HG03442 (cell line): Measurements from ENCODE around the gene BAIAP3.

Experiments used
- ATAC-seq: cut with Tn5 transposase; IDR thresholded peaks from one replicate; pipeline ENCODE4 v1.9.1; 2021; ENCODE audit warnings: mild to moderate bottlenecking, moderate library complexity; ENCODE audit not compliant: unreplicated experiment

BAIAP3 gene

GRCh38 chr16:1381612-1382406 lies 48.4 kb downstream of the BAIAP3 start:
- no peak for ATAC-seq

GRCh38 chr16:1383556-1383955 lies 50.1 kb downstream of the BAIAP3 start:
- ATAC-seq, result no peak

- no peak for ATAC-seq
Observed at GRCh38 chr16:1385232-1385631, 51.8 kb downstream of the BAIAP3 start.

- no peak for ATAC-seq
Observed at GRCh38 chr16:1387331-1387730, 53.9 kb downstream of the BAIAP3 start.

- ATAC-seq, result no peak
Observed at GRCh38 chr16:1389762-1390161, 56.3 kb downstream of the BAIAP3 start.

GRCh38 chr16:1390239-1390779 lies 56.9 kb downstream of the BAIAP3 start:
- ATAC-seq, result no peak

- ATAC-seq, result no peak
Observed at GRCh38 chr16:1392826-1393225, 59.4 kb downstream of the BAIAP3 start.

GRCh38 chr16:1393613-1394176 lies 60.2 kb downstream of the BAIAP3 start:
- no peak for ATAC-seq

- ATAC-seq, result no peak
Observed at GRCh38 chr16:1394367-1394951, 61.0 kb downstream of the BAIAP3 start.

GRCh38 chr16:1395444-1396031 lies 62.1 kb downstream of the BAIAP3 start:
- ATAC-seq, result no peak

- no peak for ATAC-seq
Observed at GRCh38 chr16:1397779-1398178, 64.3 kb downstream of the BAIAP3 start.

- ATAC-seq, result no peak
Observed at GRCh38 chr16:1398351-1398750, 64.9 kb downstream of the BAIAP3 start.
